Upper lobe of left lung (tissue), 6 donors: ENCODE results near the gene ITGA11. TPM values are rescaled to one million over a fixed set of nuclear protein-coding genes. Genes with fewer than 3 reads are reported as not detected.

ENCODE experiments used
- ATAC-seq, 2 donors: fragments of 200-7000 bp; cut with Tn5 transposase; one replicate each; pipeline ENCODE4 v1.9.1; 2022; ENCODE audit warnings: mild to moderate bottlenecking in 2 of 2, moderate library complexity in 2 of 2; ENCODE audit not compliant: low FRiP score in 2 of 2
- DNase-seq, 2 donors: peaks; one replicate each; pipeline ENCODE4 v3.0.0-alpha.2; 2019 to 2020
- H3K27ac ChIP-seq, 4 donors: fragments of 200-600 bp; sonication (generic); one replicate each; pipeline ENCODE4 v1.5.1; 2016 to 2019
- H3K27me3 ChIP-seq, 4 donors: fragments of 200-600 bp; sonication (generic); one replicate each; pipeline ENCODE4 v1.5.1; 2017 to 2019
- H3K36me3 ChIP-seq, 4 donors: fragments of 200-600 bp; sonication (generic); one replicate each; pipeline ENCODE4 v1.5.1; 2016 to 2019
- H3K4me1 ChIP-seq, 4 donors: fragments of 200-600 bp; sonication (generic); one replicate each; pipeline ENCODE4 v1.5.1; 2018 to 2019
- H3K4me3 ChIP-seq, 4 donors: fragments of 200-600 bp; sonication (generic); one replicate each; pipeline ENCODE4 v1.5.1; 2017 to 2019; ENCODE audit warnings: mild to moderate bottlenecking in 2 of 4, moderate library complexity in 1 of 4
- H3K9me3 ChIP-seq, 4 donors: fragments of 200-600 bp; sonication (generic); one replicate each; pipeline ENCODE4 v1.5.1; 2018 to 2019
- CTCF ChIP-seq, 6 experiments: fragments of 450-650 bp in 4 of 6; fragments of 200-600 bp in 2 of 6; sonication (generic) in 2 of 6; IDR thresholded peaks; one replicate each; pipeline ENCODE4 v1.5.1; 2016 to 2019; ENCODE audit warnings: antibody characterized with exemption in 6 of 6
- EP300 ChIP-seq, 4 donors: sonication (generic); formaldehyde crosslinking; IDR thresholded peaks; one replicate each; pipeline ENCODE4 v1.5.1; 2017; ENCODE audit warnings: antibody characterized with exemption in 4 of 4, control low read depth in 2 of 4
- POLR2A ChIP-seq, 4 donors: fragments of 450-650 bp; IDR thresholded peaks; one replicate each; pipeline ENCODE4 v1.5.1; 2016 to 2017; ENCODE audit warnings: antibody characterized with exemption in 4 of 4, mild to moderate bottlenecking in 2 of 4
- POLR2AphosphoS5 ChIP-seq, 2 donors: sonication (generic); formaldehyde crosslinking; IDR thresholded peaks; one replicate each; pipeline ENCODE4 v1.5.1; 2017; ENCODE audit warnings: antibody characterized with exemption in 2 of 2
- WGBS, 2 donors: methylation state at CpG; one replicate each; pipeline ENCODE4 v1.1.5; 2017 to 2018; 5-methylcytosine and 5-hydroxymethylcytosine counted together
- total RNA-seq, 6 donors: library from RNA; depleted of rRNA in 4 of 6; stranded (reverse); fragments of >200 nt in 4 of 6; gene quantifications; one replicate each; pipeline versions ENCODE4 v1.1.0 to v1.2.1, GENCODE V29; 2016 to 2021
- donor health status: DM: no; HTN: no; CAD: no; lungs with moderate emphysema.
- donor health status: DM: no; HTN: yes; CAD: no; lungs with severe emphysema.

Gene ITGA11
- total RNA-seq, 6 donors from 2014 or later: 0.49 to 6.9 (median 1.4) TPM

DNA sequence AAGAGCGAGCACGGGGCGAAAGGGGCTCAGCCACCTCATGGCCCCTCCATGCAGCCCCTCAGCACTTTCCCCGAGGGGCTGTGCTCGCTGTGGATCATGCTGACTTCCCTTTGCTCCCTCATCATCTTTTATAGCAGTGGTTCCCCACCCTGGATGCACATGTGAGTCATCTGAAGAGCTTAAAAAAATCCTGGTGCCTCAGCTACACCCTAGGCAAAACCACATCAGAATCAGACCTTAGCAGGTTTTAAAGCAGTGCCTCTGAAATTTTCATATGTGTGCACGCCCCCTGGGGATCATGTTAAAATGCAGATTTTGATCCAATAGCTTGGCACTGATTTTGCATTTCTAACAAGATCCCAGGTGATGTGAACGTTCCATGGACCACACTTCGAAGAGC lies 103.5 kb downstream of the ITGA11 start:
- no peak overlapping the region for H3K4me3 ChIP-seq
- 77% methylated on average over 8 of the region's 8 CpGs for WGBS, 2 donors

GRCh38 chr15:68326711-68327354 lies 105.1 kb downstream of the ITGA11 start:
- TF ChIP-seq EP300 (IDR thresholded peaks at IDR 0.05) (no peak), POLR2AphosphoS5 (IDR thresholded peaks at IDR 0.05) (no peak)
- no peaks in the 10 kb centered on the region for H3K27me3 ChIP-seq
- no peaks in the 10 kb centered on the region for H3K9me3 ChIP-seq
- H3K27ac ChIP-seq: no peak overlapping the region
- no peaks in the 10 kb centered on the region for H3K4me1 ChIP-seq
- H3K36me3 ChIP-seq: no peaks in the 10 kb centered on the region
- DNase-seq (no peak), ATAC-seq (peak in 1 of 2 donors; percentile 20)
- no peak overlapping the region for H3K4me3 ChIP-seq
- WGBS, 2 donors: 68 to 71% methylated on average over 11 of the region's 11 CpGs

More for the DNA sequence above, 103.5 kb downstream of the ITGA11 start:
- TF ChIP-seq EP300 (IDR thresholded peaks at IDR 0.05): no peak
- no peak for TF ChIP-seq POLR2AphosphoS5 (IDR thresholded peaks at IDR 0.05)
- no peak for TF ChIP-seq POLR2A (IDR thresholded peaks at IDR 0.05)
- TF ChIP-seq CTCF (IDR thresholded peaks at IDR 0.05): no peak
- ATAC-seq (no peak), DNase-seq (no peak)
- Histone ChIP-seq H3K9me3 (no peaks in the 10 kb centered on the region), H3K27me3 (no peaks in the 10 kb centered on the region), H3K36me3 (no peaks in the 10 kb centered on the region), H3K27ac (no peak overlapping the region), H3K4me1 (no peaks in the 10 kb centered on the region)

DNA sequence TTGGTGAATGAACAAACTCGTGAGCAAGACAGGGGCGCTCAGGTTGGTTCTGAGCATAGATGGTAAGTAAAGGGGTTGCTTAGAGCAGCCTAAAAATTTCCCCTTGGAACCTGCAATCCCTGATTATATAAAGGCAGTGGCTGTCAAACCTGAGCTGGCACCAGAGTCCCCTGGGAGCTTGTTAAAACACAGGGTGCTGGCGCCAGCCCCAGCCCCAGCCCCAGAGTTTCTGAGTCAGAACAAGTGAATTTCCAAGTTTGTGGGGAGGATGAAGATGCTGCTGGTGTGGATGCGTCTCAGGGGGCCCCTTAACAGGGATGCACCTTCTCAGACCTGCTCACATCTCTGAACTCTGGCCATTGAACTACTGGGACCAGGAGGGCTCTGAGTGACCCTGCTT lies 106.2 kb downstream of the ITGA11 start:
- no peaks in the 10 kb centered on the region for H3K36me3 ChIP-seq
- H3K9me3 ChIP-seq: no peaks in the 10 kb centered on the region
- 86 to 94% methylated on average over 3 to 4 of the region's 4 CpGs for WGBS, 2 donors
- H3K4me3 ChIP-seq: no peak overlapping the region
- no peak overlapping the region for H3K27ac ChIP-seq
- no peak for TF ChIP-seq POLR2AphosphoS5 (IDR thresholded peaks at IDR 0.05)
- TF ChIP-seq POLR2A (IDR thresholded peaks at IDR 0.05): no peak
- TF ChIP-seq CTCF (IDR thresholded peaks at IDR 0.05): no peak
- TF ChIP-seq EP300 (IDR thresholded peaks at IDR 0.05): no peak
- no peaks in the 10 kb centered on the region for H3K27me3 ChIP-seq
- H3K4me1 ChIP-seq: no peaks in the 10 kb centered on the region
- ATAC-seq (no peak), DNase-seq (no peak)

DNA sequence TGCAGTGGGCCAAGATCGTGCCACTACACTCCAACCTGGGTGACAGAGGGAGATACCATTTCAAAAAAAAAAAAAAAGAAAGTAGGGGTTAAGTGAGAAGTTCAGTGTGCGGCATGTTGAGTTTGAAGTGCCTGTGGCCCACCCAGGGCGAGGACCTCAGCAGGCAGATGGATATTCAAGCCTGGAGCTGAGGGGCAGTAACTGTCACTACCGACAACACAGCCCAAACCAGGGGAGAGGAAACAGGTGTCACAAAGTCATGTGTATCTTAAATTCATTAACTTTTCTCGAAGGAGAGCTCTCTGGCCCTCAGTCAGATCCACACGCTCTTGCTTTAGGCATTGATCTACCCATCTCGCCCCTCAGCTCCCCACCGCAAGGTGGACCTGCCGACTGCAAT lies 109.2 kb downstream of the ITGA11 start:
- no peak for TF ChIP-seq POLR2AphosphoS5 (IDR thresholded peaks at IDR 0.05)
- TF ChIP-seq EP300 (IDR thresholded peaks at IDR 0.05): no peak
- TF ChIP-seq CTCF (IDR thresholded peaks at IDR 0.05): no peak
- TF ChIP-seq POLR2A (IDR thresholded peaks at IDR 0.05): no peak
- 72 to 75% methylated on average over 8 to 9 of the region's 9 CpGs for WGBS, 2 donors

DNA sequence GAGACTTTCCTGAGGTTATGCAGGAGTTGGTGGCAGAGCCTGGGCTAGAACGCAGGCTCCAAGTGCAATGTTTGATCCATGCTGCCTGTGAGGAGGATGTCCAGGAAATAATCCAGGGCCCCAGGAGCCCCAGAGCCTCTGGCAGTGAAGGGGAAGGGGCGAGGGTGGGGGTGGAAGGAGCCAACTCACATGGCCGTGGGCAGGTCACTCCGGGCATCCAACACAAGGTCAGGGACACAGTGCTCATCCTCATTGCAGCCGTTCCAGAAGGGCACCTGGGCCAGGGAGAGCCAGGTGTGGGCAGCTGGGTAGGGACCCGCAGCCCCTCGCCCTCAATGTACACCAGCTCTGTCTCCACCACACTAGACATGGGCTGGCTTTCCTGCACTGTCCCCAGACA lies 110.7 kb downstream of the ITGA11 start:
- Histone ChIP-seq H3K4me3 (no peak overlapping the region), H3K27ac (no peak overlapping the region), H3K27me3 (no peaks in the 10 kb centered on the region), H3K4me1 (no peaks in the 10 kb centered on the region), H3K9me3 (no peaks in the 10 kb centered on the region), H3K36me3 (no peaks in the 10 kb centered on the region)
- WGBS, 2 donors: 84 to 86% methylated on average over 7 of the region's 7 CpGs
- no peak for TF ChIP-seq POLR2A (IDR thresholded peaks at IDR 0.05)
- TF ChIP-seq POLR2AphosphoS5 (IDR thresholded peaks at IDR 0.05): no peak
- TF ChIP-seq CTCF (IDR thresholded peaks at IDR 0.05): no peak
- no peak for TF ChIP-seq EP300 (IDR thresholded peaks at IDR 0.05)
- DNase-seq (no peak), ATAC-seq (no peak)

More for the DNA sequence above, 109.2 kb downstream of the ITGA11 start:
- Histone ChIP-seq H3K27me3 (no peaks in the 10 kb centered on the region), H3K27ac (no peak overlapping the region), H3K4me1 (no peaks in the 10 kb centered on the region), H3K36me3 (no peaks in the 10 kb centered on the region), H3K4me3 (no peak overlapping the region), H3K9me3 (no peaks in the 10 kb centered on the region)
- no peak for DNase-seq
- no peak for ATAC-seq
